Gastrocnemius medialis (tissue), 4 donors: ENCODE results near the gene C12orf56. TPM values are rescaled to one million over a fixed set of nuclear protein-coding genes. Genes with fewer than 3 reads are reported as not detected.
"Not testable (repeated sequence)": the region's sequence is repeated elsewhere in the genome, so short reads cannot be mapped to it uniquely, and the experiment has no call there.

ENCODE experiments used
- ATAC-seq, 2 donors: fragments of 150-250 bp; one replicate each; pipeline ENCODE4 v1.9.1; 2016
- DNase-seq, 2 donors: peaks; one replicate each; pipeline ENCODE4 v3.0.0-alpha.2; 2019
- H3K27ac ChIP-seq, 4 donors: fragments of 200-600 bp; sonication (generic); 1 replicate in 1 of 4; 2 replicates in 3 of 4; pipeline ENCODE4 v1.5.1; 2016 to 2018; ENCODE audit warnings: mild to moderate bottlenecking in 2 of 4, moderate library complexity in 1 of 4
- H3K27me3 ChIP-seq, 3 donors: fragments of 200-600 bp; sonication (generic) in 2 of 3; 1 replicate in 1 of 3; 2 replicates in 2 of 3; pipeline versions ENCODE4 v1.5.1 to v1.6.0; 2016 to 2019; ENCODE audit warnings: mild to moderate bottlenecking in 1 of 3, moderate library complexity in 1 of 3
- H3K36me3 ChIP-seq, 2 donors: fragments of 200-600 bp; sonication (generic) in 1 of 2; one replicate each; pipeline ENCODE4 v1.5.1; 2017 to 2018
- H3K4me1 ChIP-seq, 2 donors: fragments of 200-600 bp; sonication (generic) in 1 of 2; one replicate each; pipeline ENCODE4 v1.5.1; 2016 to 2017; ENCODE audit warnings: mild to moderate bottlenecking in 2 of 2
- H3K4me3 ChIP-seq, 4 donors: fragments of 200-600 bp; sonication (generic) in 3 of 4; 1 replicate in 1 of 4; 2 replicates in 3 of 4; pipeline ENCODE4 v1.5.1; 2016 to 2019; ENCODE audit warnings: mild to moderate bottlenecking in 2 of 4
- H3K9me3 ChIP-seq, 3 donors: fragments of 200-600 bp; sonication (generic) in 2 of 3; 1 replicate in 1 of 3; 2 replicates in 2 of 3; pipeline ENCODE4 v1.5.1; 2016 to 2019
- CTCF ChIP-seq, 5 experiments: fragments of 450-650 bp in 3 of 5; fragments of 200-600 bp in 2 of 5; sonication (generic) in 2 of 5; IDR thresholded peaks in 4 of 5; conservative IDR thresholded peaks in 1 of 5; 1 replicate in 4 of 5; 2 replicates in 1 of 5; pipeline ENCODE4 v1.5.1; 2016 to 2019; ENCODE audit warnings: antibody characterized with exemption in 5 of 5, mild to moderate bottlenecking in 3 of 5, moderate library complexity in 3 of 5
- POLR2A ChIP-seq, 2 donors: fragments of 450-650 bp; IDR thresholded peaks; one replicate each; pipeline ENCODE4 v1.6.1; 2017; ENCODE audit warnings: antibody characterized with exemption in 2 of 2, mild to moderate bottlenecking in 2 of 2, moderate library complexity in 2 of 2
- in situ Hi-C, 4 donors: fragments of 200-750 bp; cut with MboI; loops; one replicate each; pipeline versions ENCODE4 v1.15.0 to v1.8.0; 2017; ENCODE audit warnings: low sequenced_read_pairs in 4 of 4
- intact Hi-C: fragments of 100-400 bp; cut with DNase I; formaldehyde crosslinking; loops from one replicate; pipeline ENCODE4 v1.15.1; 2023; ENCODE audit warnings: low total_unique reads
- total RNA-seq, 4 donors: library from RNA; depleted of rRNA; stranded (reverse); fragments of >200 nt; gene quantifications; one replicate each; pipeline versions ENCODE4 v1.1.0 to v1.2.3, GENCODE V29; 2016

Gene C12orf56
- total RNA-seq, 4 donors from 2014 or later: not detected

- no peak overlapping the region for H3K4me3 ChIP-seq
- ATAC-seq (no peak), DNase-seq (no peak)
- in situ Hi-C loops (no loop called here), intact Hi-C loops (no loop called here)
- TF ChIP-seq CTCF (IDR thresholded peaks at IDR 0.05 in 4 of 5, conservative IDR thresholded peaks at IDR 0.05 in 1 of 5): no peak
- TF ChIP-seq POLR2A (IDR thresholded peaks at IDR 0.05): no peak
- H3K27me3 ChIP-seq: no peaks in the 10 kb centered on the region
- no peaks in the 10 kb centered on the region for H3K4me1 ChIP-seq
- no peaks in the 10 kb centered on the region for H3K36me3 ChIP-seq
- H3K9me3 ChIP-seq: no peaks in the 10 kb centered on the region
- H3K27ac ChIP-seq: no peak overlapping the region
Measured at GRCh38 chr12:64332296-64332695, 58.3 kb downstream of the C12orf56 start.

GRCh38 chr12:64329031-64329710 lies 61.4 kb downstream of the C12orf56 start:
- H3K9me3 ChIP-seq, ATAC-seq, H3K4me3 ChIP-seq, intact Hi-C loops, H3K4me1 ChIP-seq, H3K36me3 ChIP-seq, H3K27ac ChIP-seq, in situ Hi-C loops, H3K27me3 ChIP-seq, DNase-seq: not testable (repeated sequence)

DNA sequence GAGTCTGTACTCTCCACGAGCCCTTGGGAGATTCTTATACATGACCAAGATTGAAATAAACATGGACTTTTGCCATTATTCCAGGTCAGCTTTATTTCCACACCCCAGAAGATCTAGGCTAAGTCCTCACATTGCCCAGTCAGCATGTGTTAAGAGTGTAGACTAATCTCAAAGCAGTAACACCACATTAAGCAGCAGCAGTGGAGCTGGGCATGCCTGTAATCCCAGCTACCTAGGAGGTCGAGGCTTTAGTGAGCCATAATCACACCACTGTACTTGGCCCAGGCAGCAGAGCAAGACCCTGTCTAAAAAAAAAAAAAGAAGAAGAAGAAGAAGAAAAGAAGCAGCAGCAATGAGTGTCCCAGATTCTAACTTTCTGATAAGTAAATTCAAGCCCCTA lies 65.5 kb downstream of the C12orf56 start:
- Histone ChIP-seq H3K27me3 (no peaks in the 10 kb centered on the region), H3K27ac (no peak overlapping the region), H3K4me1 (no peaks in the 10 kb centered on the region), H3K4me3 (no peak overlapping the region), H3K9me3 (no peaks in the 10 kb centered on the region), H3K36me3 (no peaks in the 10 kb centered on the region)
- in situ Hi-C loops: no loop called here
- intact Hi-C loops: no loop called here
- DNase-seq: no peak
- TF ChIP-seq POLR2A (IDR thresholded peaks at IDR 0.05): no peak
- no peak for TF ChIP-seq CTCF (IDR thresholded peaks at IDR 0.05 in 4 of 5, conservative IDR thresholded peaks at IDR 0.05 in 1 of 5)
- no peak for ATAC-seq

GRCh38 chr12:64323476-64324225 lies 66.9 kb downstream of the C12orf56 start:
- Histone ChIP-seq H3K4me1 (no peaks in the 10 kb centered on the region), H3K27ac (no peak overlapping the region), H3K36me3 (no peaks in the 10 kb centered on the region), H3K4me3 (no peak overlapping the region), H3K9me3 (no peaks in the 10 kb centered on the region), H3K27me3 (no peaks in the 10 kb centered on the region)
- intact Hi-C loops (no loop called here), in situ Hi-C loops (no loop called here)
- no peak for ATAC-seq
- DNase-seq: no peak
- TF ChIP-seq POLR2A (IDR thresholded peaks at IDR 0.05) (no peak), CTCF (IDR thresholded peaks at IDR 0.05 in 4 of 5, conservative IDR thresholded peaks at IDR 0.05 in 1 of 5) (no peak)

DNA sequence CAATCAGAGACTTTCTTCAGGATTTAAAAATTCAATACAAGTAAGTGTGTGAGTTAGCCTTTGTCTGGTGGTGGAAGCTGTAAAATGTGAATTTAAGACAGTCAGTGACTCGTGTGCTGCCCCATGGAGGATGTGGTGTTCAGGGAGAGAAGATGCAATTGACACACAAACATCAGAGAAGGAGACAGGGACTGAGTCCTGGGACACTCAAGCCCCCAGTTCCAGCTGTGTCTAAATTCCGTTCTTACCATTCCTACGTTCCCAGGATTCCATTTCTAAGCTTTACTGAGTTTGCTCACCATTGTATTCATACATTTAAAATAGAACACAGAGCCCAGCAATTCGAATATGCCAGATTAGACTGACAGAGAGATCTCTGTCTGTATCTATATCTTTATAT lies 67.6 kb downstream of the C12orf56 start:
- no peak overlapping the region for H3K27ac ChIP-seq
- no peak for ATAC-seq
- intact Hi-C loops (no loop called here), in situ Hi-C loops (no loop called here)
- H3K36me3 ChIP-seq: no peaks in the 10 kb centered on the region
- no peaks in the 10 kb centered on the region for H3K9me3 ChIP-seq
- no peaks in the 10 kb centered on the region for H3K4me1 ChIP-seq
- H3K27me3 ChIP-seq: no peaks in the 10 kb centered on the region
- TF ChIP-seq CTCF (IDR thresholded peaks at IDR 0.05 in 4 of 5, conservative IDR thresholded peaks at IDR 0.05 in 1 of 5) (no peak), POLR2A (IDR thresholded peaks at IDR 0.05) (no peak)
- no peak for DNase-seq
- H3K4me3 ChIP-seq: no peak overlapping the region
